HEK293 (cell line): ENCODE data around the gene CPN2.
A peak's percentile ranks its signal among the peaks of the same experiment; 100 is the strongest.

ENCODE experiments used
- CTCF ChIP-seq: fragments of 450-650 bp; formaldehyde crosslinking; IDR thresholded peaks from 2 replicates; pipeline ENCODE4 v1.5.1; 2016; ENCODE audit warnings: missing biosample characterization, missing genetic modification characterization
- KLF1 ChIP-seq: fragments of 450-650 bp; formaldehyde crosslinking; IDR thresholded peaks from 2 replicates; pipeline ENCODE4 v1.5.1; 2016; ENCODE audit warnings: missing biosample characterization, missing genetic modification characterization
- KLF16 ChIP-seq: fragments of 450-650 bp; formaldehyde crosslinking; IDR thresholded peaks from 2 replicates; pipeline ENCODE4 v1.5.1; 2017; ENCODE audit warnings: missing biosample characterization, missing genetic modification characterization
- SCRT1 ChIP-seq: fragments of 450-650 bp; formaldehyde crosslinking; IDR thresholded peaks from 2 replicates; pipeline ENCODE4 v1.5.1; 2016; ENCODE audit warnings: missing biosample characterization, missing genetic modification characterization, borderline replicate concordance
- SP2 ChIP-seq: fragments of 450-650 bp; formaldehyde crosslinking; IDR thresholded peaks from 2 replicates; pipeline ENCODE4 v1.5.1; 2016; ENCODE audit warnings: missing biosample characterization, missing genetic modification characterization
- WT1 ChIP-seq: fragments of 450-650 bp; formaldehyde crosslinking; IDR thresholded peaks from 2 replicates; pipeline ENCODE4 v1.5.1; 2016; ENCODE audit warnings: missing biosample characterization, missing genetic modification characterization
- ZBTB17 ChIP-seq: fragments of 450-650 bp; formaldehyde crosslinking; IDR thresholded peaks from 2 replicates; pipeline ENCODE4 v1.5.1; 2016; ENCODE audit warnings: missing biosample characterization, missing genetic modification characterization
- ZEB2 ChIP-seq: fragments of 450-650 bp; formaldehyde crosslinking; IDR thresholded peaks from 2 replicates; pipeline ENCODE4 v1.5.1; 2016; ENCODE audit warnings: missing biosample characterization, missing genetic modification characterization
- ZFP41 ChIP-seq: fragments of 450-650 bp; formaldehyde crosslinking; IDR thresholded peaks from 2 replicates; pipeline ENCODE4 v1.5.1; 2016; ENCODE audit warnings: missing biosample characterization, missing genetic modification characterization, borderline replicate concordance
- ZNF132 ChIP-seq: fragments of 450-650 bp; formaldehyde crosslinking; IDR thresholded peaks from 2 replicates; pipeline ENCODE4 v1.5.1; 2017; ENCODE audit warnings: missing biosample characterization, missing genetic modification characterization, borderline replicate concordance
- ZNF211 ChIP-seq: fragments of 450-650 bp; formaldehyde crosslinking; IDR thresholded peaks from 2 replicates; pipeline ENCODE4 v1.5.1; 2016; ENCODE audit warnings: low read depth, missing biosample characterization, missing genetic modification characterization
- ZNF311 ChIP-seq: fragments of 450-650 bp; formaldehyde crosslinking; IDR thresholded peaks from 2 replicates; pipeline ENCODE4 v1.5.1; 2017; ENCODE audit warnings: missing biosample characterization, missing genetic modification characterization, borderline replicate concordance
- ZNF324 ChIP-seq: fragments of 450-650 bp; formaldehyde crosslinking; IDR thresholded peaks from 2 replicates; pipeline ENCODE4 v1.5.1; 2016; ENCODE audit warnings: missing biosample characterization, missing genetic modification characterization
- ZNF350 ChIP-seq: fragments of 450-650 bp; formaldehyde crosslinking; IDR thresholded peaks from 2 replicates; pipeline ENCODE4 v1.5.0; 2017; ENCODE audit warnings: missing biosample characterization, mild to moderate bottlenecking, missing genetic modification characterization
- ZNF416 ChIP-seq: fragments of 450-650 bp; formaldehyde crosslinking; IDR thresholded peaks from 2 replicates; pipeline ENCODE4 v1.5.1; 2016; ENCODE audit warnings: missing biosample characterization, missing genetic modification characterization
- ZNF433 ChIP-seq: fragments of 450-650 bp; formaldehyde crosslinking; IDR thresholded peaks from 2 replicates; pipeline ENCODE4 v1.5.1; 2016; ENCODE audit warnings: missing biosample characterization, missing genetic modification characterization, low read depth
- ZNF501 ChIP-seq: fragments of 450-650 bp; formaldehyde crosslinking; IDR thresholded peaks from 2 replicates; pipeline ENCODE4 v1.5.1; 2016; ENCODE audit warnings: missing biosample characterization, missing genetic modification characterization
- ZNF510 ChIP-seq: fragments of 450-650 bp; formaldehyde crosslinking; IDR thresholded peaks from 2 replicates; pipeline ENCODE4 v1.5.1; 2018; ENCODE audit warnings: mild to moderate bottlenecking, missing genetic modification characterization, missing biosample characterization; ENCODE audit not compliant: insufficient replicate concordance
- ZNF571 ChIP-seq: fragments of 450-650 bp; formaldehyde crosslinking; IDR thresholded peaks from 2 replicates; pipeline ENCODE4 v1.5.0; 2017; ENCODE audit warnings: missing biosample characterization, missing genetic modification characterization
- ZNF600 ChIP-seq: fragments of 450-650 bp; formaldehyde crosslinking; IDR thresholded peaks from 2 replicates; pipeline ENCODE4 v1.5.1; 2016; ENCODE audit warnings: missing biosample characterization, missing genetic modification characterization
- ZNF621 ChIP-seq: fragments of 450-650 bp; formaldehyde crosslinking; IDR thresholded peaks from 2 replicates; pipeline ENCODE4 v1.5.1; 2017; ENCODE audit warnings: missing biosample characterization, missing genetic modification characterization
- ZNF830 ChIP-seq: fragments of 450-650 bp; IDR thresholded peaks from 2 replicates; pipeline ENCODE4 v1.5.0; 2018; ENCODE audit warnings: missing biosample characterization, missing genetic modification characterization, low read depth, mild to moderate bottlenecking, moderate library complexity
- TF ChIP-seq, protein P1 (sequence below): fragments of 450-650 bp; IDR thresholded peaks from 2 replicates; pipeline ENCODE4 v1.5.1; 2018; ENCODE audit warnings: missing biosample characterization, mild to moderate bottlenecking, missing genetic modification characterization
- TF ChIP-seq, protein P2 (sequence below): sonication (generic); formaldehyde crosslinking; IDR thresholded peaks from 2 replicates; pipeline ENCODE4 v1.8.1; 2022; ENCODE audit warnings: mild to moderate bottlenecking, moderate library complexity, missing genetic modification reagents
- TF ChIP-seq, protein P3 (sequence below): fragments of 450-650 bp; formaldehyde crosslinking; IDR thresholded peaks from 2 replicates; pipeline ENCODE4 v1.5.1; 2016; ENCODE audit warnings: missing biosample characterization, missing genetic modification characterization
- TF ChIP-seq, protein P4 (sequence below): fragments of 450-650 bp; formaldehyde crosslinking; IDR thresholded peaks from 2 replicates; pipeline ENCODE4 v1.5.1; 2016; ENCODE audit warnings: missing biosample characterization, missing genetic modification characterization
- TF ChIP-seq, protein P5 (sequence below): fragments of 450-650 bp; formaldehyde crosslinking; IDR thresholded peaks from 2 replicates; pipeline ENCODE4 v1.5.1; 2016; ENCODE audit warnings: missing biosample characterization, missing genetic modification characterization
- TF ChIP-seq, protein P6 (sequence below): fragments of 450-650 bp; formaldehyde crosslinking; IDR thresholded peaks from 2 replicates; pipeline ENCODE4 v1.5.1; 2016; ENCODE audit warnings: missing biosample characterization, missing genetic modification characterization

The CPN2 gene

DNA sequence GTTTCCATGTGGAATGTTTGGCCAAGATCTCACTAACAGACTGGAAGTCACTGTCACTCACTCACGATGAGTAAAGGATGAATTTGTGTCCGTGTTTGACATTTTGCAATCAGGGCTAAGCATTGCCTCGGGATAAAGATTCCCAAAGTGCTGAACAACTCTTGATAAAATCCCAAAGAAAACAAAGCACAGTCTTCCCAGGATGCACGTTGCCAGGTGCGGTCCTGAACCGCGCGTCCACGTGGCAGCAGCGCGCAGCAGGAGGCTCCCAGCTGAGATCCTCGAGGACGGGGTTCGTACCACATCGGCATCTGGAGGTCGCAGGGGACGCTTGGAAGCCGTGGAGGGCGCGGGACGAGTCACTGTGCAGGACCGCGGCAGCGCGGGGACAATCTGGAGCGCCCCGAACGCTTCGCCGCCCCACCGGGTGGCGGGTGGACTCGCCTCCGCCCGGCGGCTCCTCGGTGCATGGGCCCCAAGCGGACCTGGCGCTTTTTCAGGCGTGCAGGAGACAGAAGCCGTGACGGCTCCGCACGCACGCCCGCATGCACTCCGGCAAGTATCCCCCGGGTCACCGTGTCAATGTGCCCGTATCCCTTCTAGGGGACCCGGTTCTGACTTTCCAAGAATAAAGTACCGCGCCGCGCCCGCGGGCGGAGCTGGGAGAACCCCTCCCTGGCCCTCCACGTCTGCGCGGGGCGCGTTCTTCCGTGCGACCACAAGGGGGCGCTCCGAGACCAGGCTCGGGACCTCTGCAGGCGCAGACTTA lies 17.7 kb downstream of the CPN2 start (continued):
- TF ChIP-seq, protein P1, sequence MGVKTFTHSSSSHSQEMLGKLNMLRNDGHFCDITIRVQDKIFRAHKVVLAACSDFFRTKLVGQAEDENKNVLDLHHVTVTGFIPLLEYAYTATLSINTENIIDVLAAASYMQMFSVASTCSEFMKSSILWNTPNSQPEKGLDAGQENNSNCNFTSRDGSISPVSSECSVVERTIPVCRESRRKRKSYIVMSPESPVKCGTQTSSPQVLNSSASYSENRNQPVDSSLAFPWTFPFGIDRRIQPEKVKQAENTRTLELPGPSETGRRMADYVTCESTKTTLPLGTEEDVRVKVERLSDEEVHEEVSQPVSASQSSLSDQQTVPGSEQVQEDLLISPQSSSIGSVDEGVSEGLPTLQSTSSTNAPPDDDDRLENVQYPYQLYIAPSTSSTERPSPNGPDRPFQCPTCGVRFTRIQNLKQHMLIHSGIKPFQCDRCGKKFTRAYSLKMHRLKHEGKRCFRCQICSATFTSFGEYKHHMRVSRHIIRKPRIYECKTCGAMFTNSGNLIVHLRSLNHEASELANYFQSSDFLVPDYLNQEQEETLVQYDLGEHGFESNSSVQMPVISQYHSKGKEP, result no peak
- TF ChIP-seq, protein P2, sequence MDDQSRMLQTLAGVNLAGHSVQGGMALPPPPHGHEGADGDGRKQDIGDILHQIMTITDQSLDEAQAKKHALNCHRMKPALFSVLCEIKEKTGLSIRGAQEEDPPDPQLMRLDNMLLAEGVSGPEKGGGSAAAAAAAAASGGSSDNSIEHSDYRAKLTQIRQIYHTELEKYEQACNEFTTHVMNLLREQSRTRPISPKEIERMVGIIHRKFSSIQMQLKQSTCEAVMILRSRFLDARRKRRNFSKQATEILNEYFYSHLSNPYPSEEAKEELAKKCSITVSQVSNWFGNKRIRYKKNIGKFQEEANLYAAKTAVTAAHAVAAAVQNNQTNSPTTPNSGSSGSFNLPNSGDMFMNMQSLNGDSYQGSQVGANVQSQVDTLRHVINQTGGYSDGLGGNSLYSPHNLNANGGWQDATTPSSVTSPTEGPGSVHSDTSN (CRISPR knock-in tag), result no peak
- TF ChIP-seq ZNF571 (tag by site-specific recombination) (no peak), ZNF324 (tag by site-specific recombination) (no peak), ZNF621 (no peak), SCRT1 (tag by site-specific recombination) (no peak), ZNF311 (tag by site-specific recombination) (no peak), SP2 (tag by site-specific recombination) (no peak), ZNF416 (tag by site-specific recombination) (no peak), ZFP41 (no peak), ZNF830 (tag by site-specific recombination) (no peak), CTCF (peak; percentile 94), ZNF211 (no peak), ZNF510 (tag by site-specific recombination) (no peak), ZNF433 (no peak), WT1 (no peak), ZNF132 (tag by site-specific recombination) (no peak), ZNF501 (tag by site-specific recombination) (peak; percentile 55; the same call in 1 of the 2 replicates), ZNF600 (tag by site-specific recombination) (peak; percentile 74), KLF1 (tag by site-specific recombination) (no peak), KLF16 (tag by site-specific recombination) (no peak), ZBTB17 (tag by site-specific recombination) (peak; percentile 72), ZEB2 (peak; percentile 87), ZNF350 (tag by site-specific recombination) (no peak)
- TF ChIP-seq, protein P3, sequence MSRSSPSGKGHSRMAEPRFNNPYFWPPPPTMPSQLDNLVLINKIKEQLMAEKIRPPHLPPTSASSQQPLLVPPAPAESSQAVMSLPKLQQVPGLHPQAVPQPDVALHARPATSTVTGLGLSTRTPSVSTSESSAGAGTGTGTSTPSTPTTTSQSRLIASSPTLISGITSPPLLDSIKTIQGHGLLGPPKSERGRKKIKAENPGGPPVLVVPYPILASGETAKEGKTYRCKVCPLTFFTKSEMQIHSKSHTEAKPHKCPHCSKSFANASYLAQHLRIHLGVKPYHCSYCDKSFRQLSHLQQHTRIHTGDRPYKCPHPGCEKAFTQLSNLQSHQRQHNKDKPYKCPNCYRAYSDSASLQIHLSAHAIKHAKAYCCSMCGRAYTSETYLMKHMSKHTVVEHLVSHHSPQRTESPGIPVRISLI, result no peak
- TF ChIP-seq, protein P4, sequence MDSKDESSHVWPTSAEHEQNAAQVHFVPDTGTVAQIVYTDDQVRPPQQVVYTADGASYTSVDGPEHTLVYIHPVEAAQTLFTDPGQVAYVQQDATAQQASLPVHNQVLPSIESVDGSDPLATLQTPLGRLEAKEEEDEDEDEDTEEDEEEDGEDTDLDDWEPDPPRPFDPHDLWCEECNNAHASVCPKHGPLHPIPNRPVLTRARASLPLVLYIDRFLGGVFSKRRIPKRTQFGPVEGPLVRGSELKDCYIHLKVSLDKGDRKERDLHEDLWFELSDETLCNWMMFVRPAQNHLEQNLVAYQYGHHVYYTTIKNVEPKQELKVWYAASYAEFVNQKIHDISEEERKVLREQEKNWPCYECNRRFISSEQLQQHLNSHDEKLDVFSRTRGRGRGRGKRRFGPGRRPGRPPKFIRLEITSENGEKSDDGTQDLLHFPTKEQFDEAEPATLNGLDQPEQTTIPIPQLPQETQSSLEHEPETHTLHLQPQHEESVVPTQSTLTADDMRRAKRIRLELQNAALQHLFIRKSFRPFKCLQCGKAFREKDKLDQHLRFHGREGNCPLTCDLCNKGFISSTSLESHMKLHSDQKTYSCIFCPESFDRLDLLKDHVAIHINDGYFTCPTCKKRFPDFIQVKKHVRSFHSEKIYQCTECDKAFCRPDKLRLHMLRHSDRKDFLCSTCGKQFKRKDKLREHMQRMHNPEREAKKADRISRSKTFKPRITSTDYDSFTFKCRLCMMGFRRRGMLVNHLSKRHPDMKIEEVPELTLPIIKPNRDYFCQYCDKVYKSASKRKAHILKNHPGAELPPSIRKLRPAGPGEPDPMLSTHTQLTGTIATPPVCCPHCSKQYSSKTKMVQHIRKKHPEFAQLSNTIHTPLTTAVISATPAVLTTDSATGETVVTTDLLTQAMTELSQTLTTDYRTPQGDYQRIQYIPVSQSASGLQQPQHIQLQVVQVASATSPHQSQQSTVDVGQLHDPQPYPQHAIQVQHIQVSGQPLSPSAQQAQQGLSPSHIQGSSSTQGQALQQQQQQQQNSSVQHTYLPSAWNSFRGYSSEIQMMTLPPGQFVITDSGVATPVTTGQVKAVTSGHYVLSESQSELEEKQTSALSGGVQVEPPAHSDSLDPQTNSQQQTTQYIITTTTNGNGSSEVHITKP (tag by site-specific recombination), result peak; percentile 94
- TF ChIP-seq, protein P5, sequence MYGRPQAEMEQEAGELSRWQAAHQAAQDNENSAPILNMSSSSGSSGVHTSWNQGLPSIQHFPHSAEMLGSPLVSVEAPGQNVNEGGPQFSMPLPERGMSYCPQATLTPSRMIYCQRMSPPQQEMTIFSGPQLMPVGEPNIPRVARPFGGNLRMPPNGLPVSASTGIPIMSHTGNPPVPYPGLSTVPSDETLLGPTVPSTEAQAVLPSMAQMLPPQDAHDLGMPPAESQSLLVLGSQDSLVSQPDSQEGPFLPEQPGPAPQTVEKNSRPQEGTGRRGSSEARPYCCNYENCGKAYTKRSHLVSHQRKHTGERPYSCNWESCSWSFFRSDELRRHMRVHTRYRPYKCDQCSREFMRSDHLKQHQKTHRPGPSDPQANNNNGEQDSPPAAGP (tag by site-specific recombination), result peak; percentile 63; the same call in 1 of the 2 replicates
- TF ChIP-seq, protein P6, sequence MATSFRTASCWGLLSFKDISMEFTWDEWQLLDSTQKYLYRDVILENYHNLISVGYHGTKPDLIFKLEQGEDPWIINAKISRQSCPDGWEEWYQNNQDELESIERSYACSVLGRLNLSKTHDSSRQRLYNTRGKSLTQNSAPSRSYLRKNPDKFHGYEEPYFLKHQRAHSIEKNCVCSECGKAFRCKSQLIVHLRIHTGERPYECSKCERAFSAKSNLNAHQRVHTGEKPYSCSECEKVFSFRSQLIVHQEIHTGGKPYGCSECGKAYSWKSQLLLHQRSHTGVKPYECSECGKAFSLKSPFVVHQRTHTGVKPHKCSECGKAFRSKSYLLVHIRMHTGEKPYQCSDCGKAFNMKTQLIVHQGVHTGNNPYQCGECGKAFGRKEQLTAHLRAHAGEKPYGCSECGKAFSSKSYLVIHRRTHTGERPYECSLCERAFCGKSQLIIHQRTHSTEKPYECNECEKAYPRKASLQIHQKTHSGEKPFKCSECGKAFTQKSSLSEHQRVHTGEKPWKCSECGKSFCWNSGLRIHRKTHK, result no peak
